Activated CD8-positive, alpha-beta memory T cell treated with anti-CD3 and anti-CD28 coated beads, Interleukin-2, amount 50 U/mL, for 1 hour (primary cell): ENCODE results near the gene MYBPC2.

ENCODE experiments used
- DNase-seq: peaks from one replicate; pipeline ENCODE4 v3.0.0-alpha.2; 2020; ENCODE audit errors: extremely low read depth

The MYBPC2 gene

DNA sequence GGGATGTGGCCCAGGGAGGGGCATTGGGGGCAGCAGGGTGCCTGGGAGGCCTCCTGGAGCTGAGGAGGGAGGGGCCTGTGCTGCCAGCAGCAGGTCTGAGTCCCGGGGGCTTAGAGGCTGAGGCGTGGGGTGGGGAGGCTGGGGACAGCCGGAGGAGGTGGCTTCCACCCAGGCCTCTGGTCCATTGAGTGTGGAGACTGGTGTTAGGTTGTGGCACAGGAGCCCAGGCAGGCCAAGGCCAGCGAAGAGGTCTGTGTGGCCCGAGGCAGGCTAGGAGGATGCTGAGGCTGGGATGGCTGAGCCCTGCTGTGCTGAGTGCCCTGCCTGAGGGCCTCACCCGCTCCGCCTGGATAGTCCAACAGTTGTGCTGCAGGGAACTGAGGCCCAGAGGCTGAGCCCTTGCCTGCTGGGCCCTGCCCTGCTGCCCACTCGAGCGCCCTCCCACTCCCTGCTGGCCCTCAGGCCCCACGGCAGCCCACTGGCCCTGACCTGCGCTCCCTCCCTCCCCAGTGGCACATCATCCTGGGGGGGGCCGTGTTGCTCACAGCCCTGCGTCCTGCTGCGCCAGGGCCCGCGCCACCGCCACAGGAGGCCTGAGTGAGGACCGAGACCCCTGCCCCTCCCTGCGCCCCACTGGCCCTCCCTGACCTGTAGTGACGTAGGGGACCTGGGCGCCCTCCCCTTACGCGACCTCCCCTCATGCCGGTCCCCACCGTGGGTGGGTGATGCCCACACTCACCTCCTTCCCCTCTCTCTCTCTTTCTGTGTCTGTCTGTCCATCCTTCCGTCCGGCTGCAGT, 48.9 kb downstream of the MYBPC2 start:
- DNase-seq: no peak

DNA sequence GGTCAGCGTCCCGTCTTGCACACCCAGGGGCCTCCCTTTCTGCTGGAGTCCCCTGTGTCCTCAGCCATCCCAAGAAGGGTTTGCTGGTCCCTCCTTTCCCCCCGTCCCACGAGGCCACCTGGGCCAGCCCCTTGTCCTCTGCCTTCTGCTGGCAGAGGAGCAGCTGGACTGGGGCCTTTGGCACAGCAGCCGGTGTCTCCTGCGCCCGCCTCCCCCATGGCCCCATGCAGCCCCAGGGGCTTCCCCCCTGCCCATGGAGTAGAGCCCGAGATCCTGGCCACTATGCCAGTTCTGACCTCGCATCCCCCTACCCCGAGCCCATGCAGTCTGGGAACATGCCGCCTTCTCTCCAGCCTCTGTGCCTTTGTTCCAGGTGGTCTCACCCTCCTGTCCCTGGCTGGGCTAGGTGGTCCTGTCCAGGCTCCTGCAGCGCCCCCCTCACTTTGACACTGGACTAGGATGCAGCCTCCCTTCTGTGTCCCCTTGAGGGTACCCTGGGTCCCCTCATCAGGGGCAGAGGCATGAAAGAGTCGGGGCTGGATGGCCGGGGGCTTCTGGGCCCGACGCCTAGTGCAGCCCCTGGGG, 49.7 kb downstream of the MYBPC2 start:
- DNase-seq: no peak

DNA sequence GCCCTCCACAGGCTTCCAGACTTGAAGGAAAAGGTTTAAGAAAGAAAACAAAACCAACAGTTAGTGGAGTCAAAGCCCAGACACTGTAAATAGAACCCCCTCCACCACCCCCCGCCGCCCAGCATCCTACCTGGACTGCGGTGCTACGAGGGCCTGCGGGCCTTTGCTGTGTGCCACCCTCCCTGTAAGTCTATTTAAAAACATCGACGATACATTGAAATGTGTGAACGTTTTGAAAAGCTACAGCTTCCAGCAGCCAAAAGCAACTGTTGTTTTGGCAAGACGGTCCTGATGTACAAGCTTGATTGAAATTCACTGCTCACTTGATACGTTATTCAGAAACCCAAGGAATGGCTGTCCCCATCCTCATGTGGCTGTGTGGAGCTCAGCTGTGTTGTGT, 50.2 kb downstream of the MYBPC2 start:
- no peak for DNase-seq

DNA sequence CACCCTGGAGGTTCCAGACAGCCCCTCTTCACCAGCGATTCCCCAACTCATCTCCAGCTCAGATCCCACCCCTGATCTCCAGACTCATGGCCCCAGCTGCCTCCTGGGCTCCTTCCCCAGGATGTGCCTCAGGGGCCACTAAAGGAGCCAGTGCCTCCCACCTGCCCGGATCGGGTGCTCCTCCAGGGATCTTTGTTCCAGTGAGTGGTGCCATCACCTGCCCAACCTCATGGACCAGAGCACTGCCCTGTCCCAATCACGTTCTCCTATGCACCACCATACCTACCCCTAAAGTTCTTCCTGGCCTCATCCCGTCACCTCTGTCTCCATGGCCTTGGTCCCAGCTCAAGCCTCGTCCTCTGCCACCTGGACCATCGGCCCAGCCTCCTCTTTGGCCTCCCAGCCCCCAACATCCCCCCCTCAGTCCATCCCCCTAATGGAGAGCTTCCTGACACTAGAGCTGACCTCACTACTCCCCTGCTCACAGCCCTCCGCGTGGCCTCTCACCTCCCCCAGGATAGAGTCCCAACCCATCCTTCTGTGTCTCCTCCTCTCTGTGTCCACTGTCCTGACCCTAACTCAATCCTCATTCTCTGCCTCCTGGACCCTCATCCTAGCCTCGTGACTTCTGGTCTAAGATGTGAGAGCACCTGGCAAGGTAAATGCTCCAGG, 52.7 kb downstream of the MYBPC2 start:
- no peak for DNase-seq

DNA sequence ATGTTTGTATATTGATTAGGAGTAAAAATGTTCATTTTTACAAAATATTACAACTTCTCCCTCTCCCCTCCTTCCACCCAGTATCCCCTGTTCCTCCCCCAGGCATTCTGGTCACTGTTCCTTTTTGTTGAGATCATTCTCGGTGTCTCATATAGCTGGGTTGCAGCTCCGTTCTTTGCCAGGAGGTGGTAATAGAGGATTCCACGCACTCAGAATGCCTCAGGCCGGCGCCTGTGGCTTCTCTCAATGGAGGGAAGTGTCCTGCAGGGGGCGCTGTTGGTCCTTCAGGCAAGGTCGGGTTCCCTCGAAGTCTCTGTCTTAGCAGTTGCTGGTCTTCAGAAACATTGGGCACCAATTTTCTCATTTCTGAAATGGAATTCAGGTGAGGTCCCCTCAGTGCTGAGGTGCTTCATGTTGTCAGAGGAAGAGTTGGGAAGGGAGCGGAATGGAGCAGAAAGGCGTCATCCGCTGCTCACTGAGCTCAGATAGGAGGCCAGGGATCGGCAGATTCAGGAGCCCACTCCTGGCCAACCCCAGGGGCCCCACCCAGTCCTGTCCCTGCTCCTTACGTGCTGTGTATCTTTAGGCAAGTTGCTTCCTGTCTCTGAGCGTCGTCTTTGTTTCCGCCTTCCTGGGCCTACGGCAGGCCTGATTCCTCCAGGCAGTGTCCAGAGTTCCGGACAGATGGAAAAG, 54.3 kb downstream of the MYBPC2 start:
- no peak for DNase-seq

DNA sequence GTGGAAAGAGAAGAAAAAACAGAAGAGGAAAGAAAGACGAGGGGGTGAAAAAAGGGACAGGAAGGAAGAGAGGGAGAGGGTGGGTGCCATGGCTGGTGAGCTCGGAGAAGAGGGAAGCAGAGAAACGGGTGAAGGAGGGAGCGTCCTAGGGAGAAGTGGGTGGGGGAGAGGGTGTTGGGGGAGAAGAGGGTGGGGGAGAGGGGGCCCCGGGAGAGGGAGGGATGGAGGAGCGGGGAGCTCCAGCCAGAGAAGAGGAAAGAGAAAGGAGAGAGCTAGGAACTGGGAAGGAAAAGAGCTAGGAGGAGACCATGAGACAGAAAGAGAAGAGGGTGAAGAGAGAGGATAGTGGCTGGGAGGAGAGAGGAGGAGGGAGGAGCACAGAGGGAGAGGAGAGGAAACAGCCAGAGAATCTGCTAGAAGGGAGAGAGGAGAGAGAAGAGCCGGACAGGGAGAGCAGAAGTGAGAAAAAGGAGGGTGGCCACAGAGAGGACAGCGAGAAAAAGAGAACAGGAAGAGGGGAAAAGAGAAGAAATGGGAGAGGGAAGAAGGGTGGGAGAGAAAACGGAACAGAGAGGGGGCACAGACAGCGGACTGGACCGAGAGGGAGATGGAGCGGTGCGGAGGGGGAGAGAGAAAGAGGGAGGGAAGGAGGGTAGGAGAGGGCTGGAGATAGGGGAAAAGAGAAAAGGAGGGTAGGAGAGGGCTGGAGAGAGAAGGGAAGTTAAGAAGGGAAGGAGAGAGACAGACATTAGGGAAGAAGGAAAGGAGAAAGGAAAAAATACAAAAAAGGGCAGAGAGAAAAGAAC, 55.9 kb downstream of the MYBPC2 start:
- no peak for DNase-seq

DNA sequence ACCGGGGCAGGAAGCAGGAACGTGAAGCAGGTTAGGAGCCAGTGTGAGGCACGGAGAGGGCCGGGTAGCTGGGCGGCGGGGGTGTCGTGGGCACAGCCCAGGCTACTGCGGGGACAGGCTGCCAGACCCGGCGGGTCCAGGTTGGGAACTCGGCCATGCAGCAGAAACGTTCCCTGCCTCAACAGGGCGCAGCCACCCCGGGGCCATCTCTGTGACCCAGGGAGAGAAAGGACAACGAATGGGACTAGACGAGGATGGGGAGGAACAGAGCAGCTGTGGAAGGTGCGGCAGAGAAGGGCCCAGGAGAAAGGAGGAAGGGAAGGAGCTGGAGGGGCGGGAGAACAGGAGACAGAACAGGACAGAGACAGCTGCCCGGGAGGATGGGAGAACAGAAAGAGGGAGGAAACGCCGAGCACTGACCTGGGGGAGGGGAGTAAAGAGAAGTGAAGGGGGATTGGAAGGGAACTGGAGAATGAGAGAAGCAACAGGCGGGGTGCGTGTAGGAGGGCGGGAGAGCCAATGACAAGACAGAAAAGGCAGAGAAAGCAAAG, 56.8 kb downstream of the MYBPC2 start:
- no peak for DNase-seq

DNA sequence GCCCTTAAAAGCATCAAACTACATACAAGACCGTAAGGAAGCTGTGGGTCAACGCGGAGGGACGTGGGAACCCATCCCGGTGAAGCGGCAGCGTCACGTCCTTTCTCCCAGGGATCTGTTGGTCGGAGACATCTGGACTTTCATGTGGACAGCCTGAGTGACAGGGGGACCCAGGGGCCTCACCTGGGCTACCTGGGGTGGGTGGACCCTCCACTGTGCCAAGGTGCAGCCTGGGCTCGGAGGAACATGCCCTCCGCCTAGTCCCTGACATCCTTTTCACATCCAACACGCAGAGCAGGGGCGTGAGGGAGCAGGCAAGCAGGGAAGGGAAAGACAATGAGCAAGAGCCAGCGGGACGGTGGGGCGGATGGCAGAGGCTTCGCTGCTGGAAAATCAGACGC, 57.7 kb downstream of the MYBPC2 start:
- no peak for DNase-seq

DNA sequence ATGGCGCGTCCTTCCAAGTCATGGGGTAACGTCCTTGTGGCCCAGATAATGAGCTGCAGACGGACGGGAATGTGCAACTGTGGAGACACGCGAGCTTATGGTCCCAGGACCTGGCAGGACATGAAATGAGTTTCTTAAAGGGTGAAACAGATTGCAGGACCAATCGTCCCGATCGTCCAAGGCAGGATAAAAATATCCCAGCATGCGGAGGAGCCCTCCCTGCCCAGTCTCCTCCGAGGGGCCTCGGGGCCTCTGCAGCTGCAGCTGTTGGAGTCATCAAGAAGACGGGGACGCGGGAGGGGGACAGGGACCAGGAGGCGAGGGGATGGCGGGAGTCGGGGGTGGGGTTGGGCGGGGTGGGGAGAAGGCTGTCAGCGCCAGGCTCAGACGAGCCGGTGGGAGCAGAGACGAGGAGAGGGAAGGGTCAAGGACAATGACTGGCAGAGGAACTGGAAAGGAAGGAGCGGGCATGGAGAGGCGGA, 58.3 kb downstream of the MYBPC2 start:
- DNase-seq: no peak

DNA sequence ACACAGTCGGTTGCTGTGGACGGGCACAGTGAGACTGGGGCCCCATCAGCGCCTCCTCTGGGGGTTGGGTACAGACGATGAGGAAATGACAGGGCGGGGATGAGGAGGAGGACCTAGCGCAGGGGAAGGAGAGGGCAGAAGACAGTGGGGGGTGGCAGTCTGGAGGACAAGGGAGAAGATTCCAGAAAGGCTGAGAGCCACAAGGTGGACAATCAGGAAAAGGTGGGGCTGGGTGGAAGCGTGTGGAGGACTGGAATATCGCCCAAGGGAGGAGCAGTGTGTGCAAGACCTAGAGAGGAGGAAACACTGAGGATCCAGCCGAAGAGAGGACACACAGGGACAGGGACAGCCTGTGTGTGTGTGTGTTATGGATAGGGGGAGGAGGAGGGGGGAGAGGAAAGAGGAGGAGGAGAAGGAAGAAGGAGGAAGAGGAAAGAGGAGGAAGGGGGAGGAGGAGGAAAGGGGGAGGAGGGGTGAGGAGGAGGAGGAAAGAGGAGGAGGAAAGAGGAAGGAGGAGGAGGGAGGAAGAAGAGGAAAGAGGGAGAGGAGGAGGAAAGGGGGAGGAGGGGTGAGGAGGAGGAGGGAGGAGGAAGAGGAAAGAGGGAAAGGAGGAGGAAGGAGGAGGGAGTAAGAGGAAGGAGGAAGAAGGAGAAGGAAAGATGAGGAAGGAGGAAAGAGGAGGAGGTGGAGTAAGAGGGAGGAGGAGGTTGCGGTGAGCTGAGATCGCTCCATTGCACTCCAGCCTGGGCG, 59.8 kb downstream of the MYBPC2 start:
- DNase-seq: no peak

DNA sequence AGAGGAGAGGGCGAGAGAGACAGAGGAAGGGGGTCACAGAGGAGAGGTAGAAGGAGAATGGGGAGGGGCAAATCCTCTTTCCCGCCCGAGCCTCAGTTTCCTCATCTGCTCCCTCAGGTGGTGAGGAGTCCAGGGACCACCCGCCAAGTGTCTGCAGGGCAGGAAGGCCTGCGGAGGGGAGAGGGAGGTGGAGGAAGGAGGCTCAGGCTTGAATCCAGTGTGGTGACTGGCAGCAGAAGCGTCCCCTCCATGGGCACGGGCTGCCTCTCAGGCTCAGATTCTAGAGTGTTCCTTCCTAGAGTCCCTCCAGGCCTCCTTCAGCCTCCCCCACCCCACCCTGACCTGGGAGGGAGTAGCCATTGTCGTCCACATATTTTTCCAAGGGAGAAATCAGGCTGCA, 60.5 kb downstream of the MYBPC2 start:
- no peak for DNase-seq

DNA sequence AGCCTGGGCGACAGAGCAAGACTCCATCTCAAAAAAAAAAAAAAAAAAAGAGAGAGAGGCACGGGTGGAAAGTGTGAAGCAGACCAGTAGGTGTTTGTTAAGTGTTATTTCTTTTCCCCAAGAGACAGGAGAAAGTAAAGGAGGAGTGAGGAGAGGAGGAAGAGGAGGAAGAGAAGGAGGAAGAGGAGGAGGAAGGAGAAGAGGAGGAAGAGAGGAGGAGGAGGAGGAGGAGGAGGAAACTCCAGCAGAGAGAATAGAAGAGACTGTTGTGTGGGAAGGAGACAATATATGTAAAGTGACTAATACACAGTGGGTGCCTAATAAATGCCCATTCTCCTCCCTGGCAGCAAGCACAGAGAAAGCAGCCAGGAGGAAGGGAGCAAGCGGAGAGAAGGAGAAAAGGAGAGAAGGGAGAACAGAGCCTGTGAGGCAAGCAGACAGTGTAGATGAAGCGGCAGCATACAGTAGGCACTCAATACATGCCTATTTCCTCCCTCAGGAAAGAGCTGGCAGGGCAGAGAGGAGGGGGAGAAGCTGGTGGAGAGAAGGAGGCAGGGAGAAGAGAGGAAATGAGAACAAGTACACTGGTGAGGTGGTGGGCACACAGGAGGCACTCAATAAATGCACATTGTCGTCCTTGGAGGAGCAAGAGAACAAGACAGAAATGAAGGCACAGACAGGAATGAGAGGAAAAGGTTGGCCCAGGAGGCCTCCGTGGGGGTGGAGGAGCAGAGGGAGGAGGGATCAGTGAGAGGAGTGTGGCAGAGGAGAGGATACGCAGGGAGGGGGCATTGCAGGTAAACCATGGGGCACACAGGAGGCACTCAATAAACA, 61.7 kb downstream of the MYBPC2 start:
- DNase-seq: no peak

DNA sequence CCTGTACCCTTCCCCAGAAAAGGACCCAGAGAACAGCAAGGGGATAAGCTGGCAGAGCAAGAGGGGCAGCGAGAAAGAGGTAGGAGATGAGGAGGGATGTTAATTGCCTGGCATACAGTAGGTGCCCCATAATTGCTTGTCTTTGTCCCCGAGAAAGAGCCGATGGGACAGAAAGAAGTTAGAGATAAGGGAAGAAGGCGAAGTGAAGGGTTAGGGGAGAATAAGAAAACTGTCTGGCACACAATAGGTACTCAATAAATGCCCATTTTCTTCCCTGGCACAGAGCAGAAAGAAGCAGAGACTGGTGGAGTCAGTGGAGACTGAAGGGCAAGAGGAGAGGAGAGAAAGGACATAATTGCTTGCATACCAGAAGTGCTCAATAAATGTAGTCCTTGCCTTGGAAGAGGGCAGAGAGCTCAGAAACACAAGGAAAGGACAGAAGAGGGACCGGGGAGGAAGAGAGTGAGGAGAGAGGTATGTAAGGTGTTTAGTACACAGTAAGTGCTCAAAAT, 62.4 kb downstream of the MYBPC2 start:
- DNase-seq: no peak

DNA sequence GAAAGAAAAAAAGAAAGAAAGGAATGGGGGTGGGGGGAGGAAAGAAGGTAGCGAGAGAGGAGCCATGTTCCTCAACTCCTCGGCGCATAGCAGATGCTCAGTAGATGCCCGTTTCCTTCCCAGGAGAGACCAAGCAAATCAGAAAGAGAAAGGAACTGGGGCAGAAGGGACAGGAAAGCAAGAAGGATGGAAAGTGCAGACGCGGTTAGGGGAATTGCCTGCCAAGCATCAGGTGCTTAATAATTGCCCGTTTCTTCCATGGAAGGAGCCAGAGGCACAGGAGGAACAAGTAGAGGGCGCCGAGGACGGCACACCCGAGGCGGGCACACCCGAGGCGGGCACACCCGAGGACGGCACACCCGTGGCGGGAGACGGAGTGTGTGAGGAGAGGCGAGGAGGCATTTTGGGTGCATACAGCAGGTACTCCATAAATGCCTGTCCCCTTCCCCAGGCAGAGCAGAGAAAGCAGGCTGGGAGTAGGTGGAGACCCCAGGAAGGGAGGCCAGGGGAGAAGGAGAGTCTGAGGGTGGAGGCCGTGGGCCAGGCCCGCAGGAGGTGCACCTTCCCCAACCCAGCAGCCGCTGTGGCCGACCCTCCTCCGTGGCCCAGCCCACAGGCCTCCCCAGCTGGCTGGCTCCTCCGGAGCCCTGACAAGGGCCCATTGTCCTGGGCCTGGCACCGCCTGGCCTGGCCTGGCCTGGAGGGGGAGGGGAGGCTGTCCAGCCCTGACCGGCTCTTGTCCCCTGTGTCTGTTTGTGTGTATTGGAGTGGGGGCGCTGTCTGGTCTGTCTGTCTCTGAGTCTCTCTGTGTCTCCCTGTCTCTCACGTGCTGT, 63.7 kb downstream of the MYBPC2 start:
- no peak for DNase-seq

DNA sequence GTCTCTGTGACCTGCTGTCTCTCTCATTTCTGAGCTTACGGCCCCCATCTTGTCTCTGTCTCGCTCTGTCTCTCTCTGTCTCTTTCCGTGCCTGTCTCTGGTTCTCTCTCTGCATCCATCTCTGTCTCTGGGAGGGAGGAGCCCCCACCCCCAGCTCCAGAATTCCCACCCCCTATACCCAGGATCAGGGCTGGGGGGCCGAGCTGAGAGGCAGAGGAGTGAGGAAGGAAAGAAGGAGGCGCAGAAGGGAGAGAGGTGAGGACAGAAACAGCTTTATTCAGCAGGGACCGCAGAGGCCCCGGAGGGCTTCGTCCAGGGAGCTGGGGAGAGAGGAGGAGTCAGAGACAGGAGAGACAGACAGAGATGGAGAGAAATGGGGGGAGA, 64.3 kb downstream of the MYBPC2 start:
- no peak for DNase-seq

DNA sequence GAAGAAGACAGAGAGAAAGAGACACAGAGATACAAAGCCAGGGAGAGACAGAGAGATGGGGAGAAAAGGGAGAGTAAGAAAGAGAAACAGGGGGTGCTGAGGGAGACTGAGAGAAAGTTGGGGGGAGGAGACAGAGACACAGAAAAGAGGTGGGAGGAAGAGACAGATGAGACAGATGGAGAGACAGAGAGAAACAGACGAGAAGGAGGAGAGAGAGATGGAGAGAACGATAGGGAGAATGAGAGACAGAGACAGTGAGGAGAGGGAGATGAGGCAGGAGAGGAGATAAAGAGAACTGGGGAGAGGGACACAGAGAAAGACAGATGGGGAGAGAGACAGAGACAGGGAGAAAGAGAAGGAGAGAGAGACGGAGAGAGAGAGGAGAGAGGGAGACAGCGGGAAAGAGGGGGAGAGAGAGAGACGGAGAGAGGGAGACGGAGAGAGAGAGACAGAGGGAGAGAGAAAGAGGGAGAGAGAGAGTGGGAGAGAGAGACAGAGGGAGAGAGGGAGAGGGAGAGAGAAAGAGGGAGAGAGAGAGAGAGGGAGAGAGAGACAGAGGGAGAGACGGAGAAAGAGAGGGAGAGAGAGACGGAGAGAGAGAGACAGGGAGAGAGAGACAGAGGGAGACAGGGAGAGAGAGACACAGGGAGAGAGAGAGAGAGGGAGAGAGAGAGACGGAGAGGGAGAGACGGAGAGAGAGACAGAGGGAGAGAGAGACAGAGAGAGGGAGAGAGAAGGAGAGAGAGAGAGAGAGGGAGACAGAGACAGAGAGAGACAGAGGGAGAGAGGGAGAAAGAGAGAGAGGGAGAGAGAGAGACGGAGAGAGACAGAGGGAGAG, 65.7 kb downstream of the MYBPC2 start:
- no peak for DNase-seq

DNA sequence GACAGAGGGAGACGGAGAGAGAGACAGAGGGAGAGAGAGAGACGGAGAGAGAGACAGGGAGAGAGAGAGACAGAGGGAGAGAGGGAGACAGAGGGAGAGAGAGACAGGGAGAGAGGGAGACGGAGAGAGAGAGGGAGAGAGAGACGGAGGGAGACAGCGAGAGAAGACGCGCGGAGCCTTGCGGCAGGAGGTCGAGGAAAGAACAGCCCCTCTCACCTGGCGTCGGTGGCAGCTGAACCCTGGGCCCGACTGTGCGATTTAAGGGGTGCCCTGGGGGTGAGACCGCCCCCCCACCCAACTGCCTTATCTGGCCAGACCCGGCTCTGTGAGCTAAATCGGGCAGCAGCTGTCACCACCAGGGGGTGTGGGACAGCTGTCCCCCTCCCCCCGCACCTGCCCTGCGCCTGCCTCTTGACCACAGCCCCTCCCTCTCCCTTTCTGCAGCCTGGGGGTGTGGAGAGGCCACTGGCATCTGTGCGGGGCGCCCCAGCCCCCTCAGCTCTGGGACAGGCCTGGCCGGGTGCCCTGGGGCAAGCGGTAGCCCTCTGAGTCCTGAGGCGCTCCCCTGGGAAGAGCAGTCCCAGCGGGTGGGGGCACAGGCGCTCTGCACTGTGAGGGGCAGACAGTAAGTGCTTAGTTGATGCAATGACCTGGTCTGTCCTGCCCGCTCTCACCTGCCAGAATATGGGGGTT, 67.5 kb downstream of the MYBPC2 start:
- no peak for DNase-seq
